Astrocyte (in vitro differentiated cells and primary cell): ENCODE results near the gene LDLRAD4. TPM values are rescaled to one million over a fixed set of nuclear protein-coding genes. Genes with fewer than 3 reads are reported as not detected.

Experiments
- DNase-seq: peaks from one replicate; pipeline ENCODE4 v3.0.0-alpha.2; 2010; ENCODE audit warnings: low read depth
- FAIRE-seq: peaks from 2 replicates; lab custom pipeline; 2011; peaks lifted over from hg19 to GRCh38; lab: Jason Lieb, UNC
- H2AFZ ChIP-seq: 2 replicates; pipeline ENCODE4 v1.6.0; 2012; ENCODE audit warnings: low read depth, low read length, inconsistent platforms
- H3K27ac ChIP-seq: 2 replicates; pipeline ENCODE4 v1.5.1; 2011; ENCODE audit warnings: low read depth, low read length, inconsistent platforms
- H3K27me3 ChIP-seq: 2 replicates; pipeline ENCODE4 v1.6.0; 2011; ENCODE audit warnings: low read length, inconsistent platforms; ENCODE audit not compliant: insufficient read depth
- H3K36me3 ChIP-seq: 2 replicates; pipeline ENCODE4 v1.5.1; 2011; ENCODE audit warnings: low read length, inconsistent platforms; ENCODE audit not compliant: insufficient read depth
- H3K4me1 ChIP-seq: 2 replicates; pipeline ENCODE4 v1.5.1; 2011; ENCODE audit warnings: low read length, inconsistent platforms; ENCODE audit not compliant: insufficient read depth
- H3K4me2 ChIP-seq: 2 replicates; pipeline ENCODE4 v1.6.0; 2012; ENCODE audit warnings: low read length, inconsistent platforms
- H3K4me3 ChIP-seq: 2 replicates; pipeline ENCODE4 v1.5.1; 2011; ENCODE audit warnings: low read depth, mild to moderate bottlenecking, low read length, inconsistent platforms; ENCODE audit not compliant: insufficient read depth
- H3K79me2 ChIP-seq: 2 replicates; pipeline ENCODE4 v1.6.0; 2012; ENCODE audit warnings: mild to moderate bottlenecking, low read length, inconsistent platforms; ENCODE audit not compliant: insufficient read depth
- H3K9ac ChIP-seq: 2 replicates; pipeline ENCODE4 v1.6.0; 2012; ENCODE audit warnings: mild to moderate bottlenecking, low read length, inconsistent platforms
- H3K9me3 ChIP-seq: 2 replicates; pipeline ENCODE4 v1.5.1; 2012; ENCODE audit warnings: low read depth, mild to moderate bottlenecking, low read length, inconsistent platforms; ENCODE audit not compliant: insufficient read depth
- H4K20me1 ChIP-seq: 2 replicates; pipeline ENCODE4 v1.6.0; 2012; ENCODE audit warnings: low read length, inconsistent platforms; ENCODE audit not compliant: insufficient read depth
- H3K27ac Mint-ChIP-seq: one replicate; pipeline ENCODE4 v1.8.0; 2021; ENCODE audit warnings: mild to moderate bottlenecking, mixed read lengths; ENCODE audit not compliant: unreplicated experiment
- H3K27me3 Mint-ChIP-seq: one replicate; pipeline ENCODE4 v1.8.0; 2021; ENCODE audit warnings: low read depth, mixed read lengths; ENCODE audit not compliant: unreplicated experiment
- H3K36me3 Mint-ChIP-seq: one replicate; pipeline ENCODE4 v1.8.0; 2021; ENCODE audit warnings: low read depth, mixed read lengths; ENCODE audit not compliant: unreplicated experiment
- H3K4me1 Mint-ChIP-seq: one replicate; pipeline ENCODE4 v1.8.0; 2021; ENCODE audit warnings: low read depth, mixed read lengths; ENCODE audit not compliant: unreplicated experiment
- H3K4me3 Mint-ChIP-seq: one replicate; pipeline ENCODE4 v1.8.0; 2021; ENCODE audit warnings: mild to moderate bottlenecking, moderate library complexity, mixed read lengths; ENCODE audit not compliant: unreplicated experiment
- H3K9me3 Mint-ChIP-seq: one replicate; pipeline ENCODE4 v1.8.0; 2021; ENCODE audit warnings: mild to moderate bottlenecking, mixed read lengths; ENCODE audit not compliant: unreplicated experiment
- EZH2 ChIP-seq: IDR thresholded peaks from 2 replicates; pipeline ENCODE4 v1.6.1; 2012; ENCODE audit warnings: mild to moderate bottlenecking, low read length, inconsistent platforms; ENCODE audit not compliant: insufficient read depth
- total RNA-seq: library from RNA; stranded (reverse); gene quantifications from 2 replicates; pipeline ENCODE4 v1.2.1, GENCODE V29; 2021
- TF ChIP-seq, protein P1 (sequence below): IDR thresholded peaks from 2 replicates; pipeline ENCODE4 v1.5.1; 2011; ENCODE audit warnings: low read depth, mild to moderate bottlenecking, inconsistent platforms, low read length, moderate library complexity; ENCODE audit not compliant: insufficient read depth

LDLRAD4 gene
- total RNA-seq, 1 donor from 2014 or later: 26.0 TPM

DNA sequence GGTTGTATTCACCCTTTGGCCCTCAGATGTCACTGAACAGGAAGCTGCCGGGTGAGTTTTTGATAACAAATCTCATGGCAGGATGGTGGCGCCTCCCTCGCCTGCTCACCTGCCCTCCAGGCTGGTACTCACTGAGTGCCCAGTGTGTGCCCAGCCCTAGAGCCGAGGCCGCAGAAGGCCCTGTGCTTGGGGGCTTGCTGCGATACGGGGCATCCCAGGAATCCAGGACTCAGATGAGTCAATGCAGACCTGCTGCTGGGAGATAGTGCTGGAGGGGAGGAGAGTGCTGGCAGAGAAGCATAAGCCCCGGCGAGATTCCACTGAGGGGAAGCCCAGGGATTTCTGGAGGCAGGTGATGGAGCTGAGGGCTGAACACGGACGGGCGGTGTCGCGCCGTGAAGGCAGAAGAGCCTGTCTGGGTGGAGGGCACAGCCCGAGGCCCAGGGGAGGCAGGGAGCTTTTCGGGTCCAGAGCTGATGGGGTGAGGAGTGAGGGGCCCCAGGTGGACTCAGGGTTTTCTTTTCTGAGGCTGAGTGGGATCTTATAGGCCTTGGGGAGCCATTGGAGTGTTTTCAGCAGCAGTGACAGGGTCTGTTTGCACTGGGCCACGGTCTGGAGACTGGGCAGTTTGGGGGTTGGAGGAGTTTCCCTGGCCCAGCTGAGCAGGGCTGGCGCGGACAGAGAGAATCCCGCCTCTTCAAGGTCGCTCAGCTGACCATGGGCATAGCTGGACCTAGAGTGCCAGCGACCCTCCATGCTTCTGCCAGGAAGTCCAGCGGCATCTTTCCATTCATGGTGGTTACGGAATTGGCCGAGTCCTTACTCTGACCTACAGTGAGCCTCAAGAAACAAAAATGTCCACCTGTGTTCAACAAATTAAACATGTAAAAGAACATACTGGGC lies 35.5 kb downstream of the LDLRAD4 start:
- Histone ChIP-seq H3K9me3 (no peaks in the 10 kb centered on the region), H4K20me1 (no peaks in the 10 kb centered on the region), H3K4me2 (no peak overlapping the region), H3K79me2 (no peaks in the 10 kb centered on the region), H3K27ac (no peak overlapping the region), H3K4me1 (no peaks in the 10 kb centered on the region), H3K4me3 (no peak overlapping the region), H3K36me3 (no peaks in the 10 kb centered on the region), H3K9ac (no peak overlapping the region), H3K27me3 (no peaks in the 10 kb centered on the region), H2AFZ (no peak overlapping the region)
- Mint-ChIP-seq H3K36me3 (peaks cover 9% of the 10 kb centered on the region), H3K27ac (no peak overlapping the region), H3K4me1 (peaks cover 29% of the 10 kb centered on the region), H3K4me3 (no peak overlapping the region), H3K9me3 (peaks cover 3% of the 10 kb centered on the region), H3K27me3 (peaks cover 5% of the 10 kb centered on the region)
- FAIRE-seq: no peak
- DNase-seq: no peak
- TF ChIP-seq, protein P1, sequence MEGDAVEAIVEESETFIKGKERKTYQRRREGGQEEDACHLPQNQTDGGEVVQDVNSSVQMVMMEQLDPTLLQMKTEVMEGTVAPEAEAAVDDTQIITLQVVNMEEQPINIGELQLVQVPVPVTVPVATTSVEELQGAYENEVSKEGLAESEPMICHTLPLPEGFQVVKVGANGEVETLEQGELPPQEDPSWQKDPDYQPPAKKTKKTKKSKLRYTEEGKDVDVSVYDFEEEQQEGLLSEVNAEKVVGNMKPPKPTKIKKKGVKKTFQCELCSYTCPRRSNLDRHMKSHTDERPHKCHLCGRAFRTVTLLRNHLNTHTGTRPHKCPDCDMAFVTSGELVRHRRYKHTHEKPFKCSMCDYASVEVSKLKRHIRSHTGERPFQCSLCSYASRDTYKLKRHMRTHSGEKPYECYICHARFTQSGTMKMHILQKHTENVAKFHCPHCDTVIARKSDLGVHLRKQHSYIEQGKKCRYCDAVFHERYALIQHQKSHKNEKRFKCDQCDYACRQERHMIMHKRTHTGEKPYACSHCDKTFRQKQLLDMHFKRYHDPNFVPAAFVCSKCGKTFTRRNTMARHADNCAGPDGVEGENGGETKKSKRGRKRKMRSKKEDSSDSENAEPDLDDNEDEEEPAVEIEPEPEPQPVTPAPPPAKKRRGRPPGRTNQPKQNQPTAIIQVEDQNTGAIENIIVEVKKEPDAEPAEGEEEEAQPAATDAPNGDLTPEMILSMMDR: no peak
- no peak for TF ChIP-seq EZH2

DNA sequence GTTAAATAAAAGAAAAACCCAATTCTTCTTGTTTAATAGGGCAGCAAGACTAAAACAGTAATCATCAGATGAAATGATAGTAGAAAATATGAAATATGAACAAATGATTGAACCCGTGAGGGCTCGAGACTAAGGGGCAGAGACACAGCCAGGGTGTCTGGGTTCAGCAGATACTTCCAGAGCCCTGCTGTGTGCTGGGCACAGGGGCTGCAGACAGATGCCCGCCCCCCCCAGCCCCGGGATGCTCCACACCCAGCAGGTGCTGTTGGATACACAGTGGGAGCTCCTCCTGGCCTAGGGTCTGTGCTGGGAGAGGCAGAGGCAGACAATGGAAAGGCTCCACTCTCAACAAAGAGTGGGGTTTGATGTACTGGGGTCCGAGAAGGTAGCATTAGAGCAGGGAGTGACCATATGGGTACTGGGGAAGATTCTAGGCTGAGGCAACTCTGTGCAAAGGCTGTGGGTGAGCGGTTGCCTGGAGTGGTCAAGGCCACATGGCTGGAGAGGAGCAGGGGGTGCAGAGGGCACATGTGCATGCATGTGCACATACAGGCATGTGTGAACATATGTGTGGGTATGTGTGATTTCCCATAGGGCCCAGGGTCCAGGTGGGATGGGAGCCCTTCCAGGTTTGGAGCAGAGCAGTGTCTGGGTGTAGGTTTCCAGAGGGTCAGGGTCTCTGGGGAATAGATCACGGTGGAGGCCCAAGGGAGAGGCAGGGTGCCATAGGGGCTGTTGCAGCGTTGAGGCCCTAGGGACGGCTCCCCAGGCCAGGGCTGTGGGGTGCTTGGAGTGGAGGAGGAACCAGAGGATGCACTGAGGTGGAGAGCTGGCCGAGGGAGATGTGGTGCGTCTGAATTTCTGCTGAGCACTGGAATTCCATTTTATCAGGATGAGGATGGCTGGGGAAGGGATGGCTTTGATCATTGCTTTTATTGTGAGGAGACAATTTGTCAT lies 36.7 kb downstream of the LDLRAD4 start:
- Histone ChIP-seq H4K20me1 (no peaks in the 10 kb centered on the region), H3K9me3 (no peaks in the 10 kb centered on the region), H3K9ac (no peak overlapping the region), H3K27ac (no peak overlapping the region), H3K4me1 (no peaks in the 10 kb centered on the region), H3K27me3 (no peaks in the 10 kb centered on the region), H3K4me2 (no peak overlapping the region), H3K79me2 (no peaks in the 10 kb centered on the region), H3K4me3 (no peak overlapping the region), H3K36me3 (no peaks in the 10 kb centered on the region), H2AFZ (no peak overlapping the region)
- DNase-seq (no peak), FAIRE-seq (no peak)
- Mint-ChIP-seq H3K4me1 (peaks cover 38% of the 10 kb centered on the region), H3K4me3 (no peak overlapping the region), H3K27ac (no peak overlapping the region), H3K36me3 (peaks cover 9% of the 10 kb centered on the region), H3K9me3 (peaks cover 2% of the 10 kb centered on the region), H3K27me3 (peaks cover 5% of the 10 kb centered on the region)
- TF ChIP-seq EZH2: no peak
- TF ChIP-seq, protein P1: no peak
